A549 (cell line): ENCODE data around the gene SLC25A36. TPM values are rescaled to one million over a fixed set of nuclear protein-coding genes. Genes with fewer than 3 reads are reported as not detected.

Source experiments
- ATAC-seq, 2 experiments: fragments of 200-7000 bp in 1 of 2; fragments of >200 bp in 1 of 2; cut with Nextera tagmentation in 1 of 2; cut with Tn5 transposase in 1 of 2; 3 replicates each; pipeline versions ENCODE4 v1.8.0 to v1.9.1; 2018 to 2020; ENCODE audit warnings: mild to moderate bottlenecking in 1 of 2, moderate library complexity in 1 of 2
- CTCF ChIA-PET: fragments of 300-600 bp; sonication (Branson Sonifier 250); formaldehyde crosslinking; extraction: SDS; loops from one replicate; lab custom pipeline; 2021; ENCODE audit warnings: antibody characterized with exemption, inconsistent platforms; lab: Yijun Ruan, JAX
- POLR2A ChIA-PET: fragments of 350-600 bp; formaldehyde crosslinking; extraction: SDS; loops from one replicate; lab custom pipeline; 2021; ENCODE audit warnings: antibody characterized with exemption, inconsistent platforms; lab: Yijun Ruan, JAX
- DNase-seq, 2 experiments: peaks; one replicate each; pipeline versions ENCODE4 v3.0.0 to v3.0.0-alpha.2; 2011 to 2016; ENCODE audit warnings: low read depth in 1 of 2, low spot score in 1 of 2
- FAIRE-seq: peaks from 2 replicates; lab custom pipeline; 2011; peaks lifted over from hg19 to GRCh38; lab: Jason Lieb, UNC
- H3K27ac ChIP-seq, 2 experiments: fragments of >200 bp; sonication (Bioruptor Twin); formaldehyde crosslinking; 3 replicates each; pipeline ENCODE4 v1.5.1; 2016 to 2017
- H3K4me1 ChIP-seq: fragments of >200 bp; sonication (Bioruptor Twin); formaldehyde crosslinking; 3 replicates; pipeline ENCODE4 v1.6.1; 2016
- H3K4me2 ChIP-seq: fragments of >200 bp; sonication (Bioruptor Twin); formaldehyde crosslinking; 3 replicates; pipeline ENCODE4 v1.6.1; 2016
- H3K4me3 ChIP-seq: fragments of >200 bp; sonication (Bioruptor Twin); formaldehyde crosslinking; 3 replicates; pipeline ENCODE4 v1.5.1; 2016
- H3K9me3 ChIP-seq: fragments of >200 bp; sonication (Bioruptor Twin); formaldehyde crosslinking; 3 replicates; pipeline ENCODE4 v1.6.1; 2016
- CEBPB ChIP-seq, 2 experiments: fragments of >200 bp in 1 of 2; sonication (Bioruptor Twin) in 1 of 2; formaldehyde crosslinking in 1 of 2; IDR thresholded peaks; 2 replicates each; pipeline ENCODE4 v1.6.1; 2012 to 2016
- FOSB ChIP-seq: fragments of 250-450 bp; sonication (Bioruptor Pico); IDR thresholded peaks from 2 replicates; pipeline ENCODE4 v1.5.0; 2020; ENCODE audit warnings: mild to moderate bottlenecking, moderate library complexity
- FOXS1 ChIP-seq: fragments of 250-450 bp; sonication (Bioruptor Pico); IDR thresholded peaks from 2 replicates; pipeline ENCODE4 v1.5.0; 2020; ENCODE audit warnings: mild to moderate bottlenecking, moderate library complexity
- GATA3 ChIP-seq: IDR thresholded peaks from 2 replicates; pipeline ENCODE4 v1.6.1; 2012; ENCODE audit warnings: borderline replicate concordance
- HOXB13 ChIP-seq: fragments of 250-450 bp; sonication (Bioruptor Pico); IDR thresholded peaks from 2 replicates; pipeline ENCODE4 v1.5.0; 2020; ENCODE audit warnings: low read depth, mild to moderate bottlenecking, moderate library complexity
- MAFK ChIP-seq: fragments of 450-650 bp; IDR thresholded peaks from 2 replicates; pipeline ENCODE4 v1.6.1; 2014; ENCODE audit not compliant: partially characterized antibody
- MAZ ChIP-seq: fragments of 150-350 bp; IDR thresholded peaks from 2 replicates; pipeline ENCODE4 v1.6.1; 2014; ENCODE audit warnings: antibody characterized with exemption, low read depth, low read length, borderline replicate concordance
- NFE2L2 ChIP-seq: fragments of 150-350 bp; conservative IDR thresholded peaks from 2 replicates; pipeline ENCODE4 v1.6.1; 2014; ENCODE audit warnings: low read length
- NPAS2 ChIP-seq: fragments of 250-450 bp; sonication (Bioruptor Pico); IDR thresholded peaks from 2 replicates; pipeline ENCODE4 v1.8.0; 2022; ENCODE audit warnings: mild to moderate bottlenecking, moderate library complexity, borderline replicate concordance
- PHF8 ChIP-seq: fragments of 200-600 bp; sonication (generic); IDR thresholded peaks from 2 replicates; pipeline ENCODE4 v1.6.1; 2016; ENCODE audit warnings: low read depth, mild to moderate bottlenecking, antibody characterized with exemption, moderate library complexity, borderline replicate concordance
- POLR2A ChIP-seq: IDR thresholded peaks from 2 replicates; pipeline ENCODE4 v1.6.1; 2012; ENCODE audit warnings: mild to moderate bottlenecking, low read length
- RNF2 ChIP-seq: fragments of 200-600 bp; sonication (generic); IDR thresholded peaks from 2 replicates; pipeline ENCODE4 v1.6.1; 2016; ENCODE audit warnings: low read depth, mild to moderate bottlenecking, antibody characterized with exemption, moderate library complexity, borderline replicate concordance
- ZC3H11A ChIP-seq: fragments of 450-650 bp; IDR thresholded peaks from 2 replicates; pipeline ENCODE4 v1.6.1; 2014; ENCODE audit warnings: antibody characterized with exemption, mild to moderate bottlenecking
- WGBS: methylation state at CpG from one replicate; pipeline ENCODE4 v1.1.6; 2017; ENCODE audit errors: missing lambda C conversion rate; 5-methylcytosine and 5-hydroxymethylcytosine counted together
- polyA plus RNA-seq, 4 experiments: library from polyadenylated mRNA; depleted of rRNA in 3 of 4; stranded (reverse); fragments of >200 nt; fragmentation: RNase III in 1 of 4; extraction: RNeasy Plus Mini Kit Qiagen cat#74134 plus additional on column Dnase treatment in 1 of 4; gene quantifications; 2 replicates in 3 of 4; 3 replicates in 1 of 4; pipeline ENCODE4 v1.2.3, GENCODE V29; 2011 to 2017
- TF ChIP-seq, protein P1 (sequence below): IDR thresholded peaks from 2 replicates; pipeline ENCODE4 v1.6.1; 2012
- TF ChIP-seq, protein P2 (sequence below): fragments of 250-450 bp; sonication (Bioruptor Pico); IDR thresholded peaks from 2 replicates; pipeline ENCODE4 v1.5.0; 2021; ENCODE audit warnings: mild to moderate bottlenecking, moderate library complexity, borderline replicate concordance

SLC25A36 gene
- polyA plus RNA-seq, 2 of the 4 experiments (the other 2 are of a cell fraction) = 18.2 to 75.0 TPM

DNA sequence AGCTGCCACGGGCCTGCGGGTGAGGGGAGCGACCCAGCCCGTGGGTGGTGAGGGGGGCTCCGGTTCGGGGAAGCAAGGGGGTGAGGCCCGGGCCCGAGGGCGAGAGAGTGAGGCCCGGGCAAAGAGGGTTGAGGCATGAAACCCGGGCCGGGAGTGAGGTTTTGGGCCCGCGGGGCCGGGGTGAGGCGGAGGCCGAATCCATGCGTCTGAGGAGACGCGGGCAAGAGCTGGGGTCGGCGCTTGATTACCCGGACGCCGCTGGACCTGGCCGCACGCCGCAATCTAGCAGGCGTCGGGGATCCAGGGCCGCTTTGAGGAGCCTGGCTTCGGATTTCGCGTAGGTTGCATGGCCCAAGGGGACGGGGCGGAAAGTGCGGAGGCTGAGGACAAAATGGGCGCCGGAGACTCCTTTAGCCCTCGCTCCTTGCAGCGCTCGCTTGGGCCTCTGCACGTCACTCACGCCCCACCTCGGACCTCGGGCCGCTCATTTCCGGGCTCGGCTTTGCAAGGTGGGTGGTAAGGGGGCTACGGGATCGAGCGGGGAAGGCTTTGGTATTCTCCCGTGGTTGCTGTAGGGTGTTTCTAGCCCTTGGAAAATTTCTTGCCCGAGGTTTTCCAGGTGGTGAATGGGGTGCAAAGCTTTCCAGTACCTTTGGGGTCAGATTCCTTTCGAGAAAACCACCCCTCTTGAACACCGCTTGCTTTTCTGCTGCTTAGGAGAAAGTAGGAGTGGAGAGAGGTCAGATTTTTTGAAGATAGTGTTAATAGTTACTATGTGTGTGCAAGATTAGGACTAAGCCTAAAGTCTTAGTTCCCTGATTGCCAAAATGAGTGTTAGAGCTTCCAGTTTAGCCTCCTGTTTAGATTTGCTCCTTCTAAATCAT is 827 bp downstream of the SLC25A36 start:
- POLR2A ChIA-PET = interaction anchor here (0.7 to 1.3 kb wide), 4 partner anchors 9 to 44 kb away, joined by 3 to 5 read pairs (median 3); no protein-coding TSS in a partner anchor
- ATAC-seq (peak; percentile 83 to 86), DNase-seq (peak; percentile 15 to 69), FAIRE-seq (no peak)
- TF ChIP-seq PHF8 = peak; percentile 63
- peak; percentile 16; the same call in 1 of the 2 replicates for TF ChIP-seq POLR2A
- TF ChIP-seq FOSB = no peak
- Histone ChIP-seq H3K4me2 (peak overlapping the region; percentile 71), H3K4me3 (peak overlapping the region; percentile 86), H3K4me1 (peaks cover 21% of the 10 kb centered on the region; the same call in 2 of the 3 replicates), H3K27ac (peak overlapping the region; percentile 91 to 96), H3K9me3 (no peaks in the 10 kb centered on the region)
- CTCF ChIA-PET = interaction anchor here (1.0 to 1.3 kb wide), 2 partner anchors 11 to 58 kb away, joined by 3 to 4 read pairs; no protein-coding TSS in a partner anchor
- WGBS = 2% methylated on average over 21 of the region's 56 CpGs

DNA sequence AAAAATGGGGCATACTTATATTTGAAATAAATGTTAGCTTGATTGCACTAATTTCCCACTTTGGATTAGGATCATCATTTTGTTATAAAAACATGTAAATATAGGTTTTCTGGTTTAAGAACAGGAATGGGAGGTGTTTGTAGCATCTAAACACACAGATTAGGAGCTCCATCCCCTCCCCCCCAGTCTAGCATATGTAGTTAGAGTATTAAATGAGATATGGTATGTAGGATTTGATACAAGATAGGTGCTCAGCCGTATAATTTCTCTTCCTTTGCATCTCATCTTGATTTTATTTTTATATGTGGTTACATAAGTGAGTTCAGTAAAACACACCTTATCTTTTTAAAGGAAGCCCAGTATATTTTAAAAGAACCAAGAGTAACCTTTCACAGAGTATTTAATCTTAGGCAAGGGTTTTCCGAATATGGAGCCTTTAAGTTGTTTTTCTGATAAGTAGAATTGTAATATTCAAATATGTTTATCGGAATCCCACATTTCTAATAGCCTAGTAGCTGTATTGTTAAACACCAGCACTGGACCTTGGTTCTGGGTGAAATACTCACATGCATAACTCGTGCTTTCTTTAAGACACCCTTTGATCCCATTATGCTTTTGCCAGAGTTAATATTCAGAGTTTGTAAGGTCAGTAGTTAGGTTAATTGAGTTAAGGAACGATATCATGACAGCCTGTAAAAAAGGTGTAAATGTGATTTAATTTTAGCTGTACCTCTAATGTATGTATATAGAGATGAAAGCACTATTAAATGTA is 2.3 kb downstream of the SLC25A36 start:
- no peak overlapping the region; the same call in 2 of the 3 replicates for H3K4me3 ChIP-seq
- ATAC-seq = no peak
- no peak for FAIRE-seq

DNA sequence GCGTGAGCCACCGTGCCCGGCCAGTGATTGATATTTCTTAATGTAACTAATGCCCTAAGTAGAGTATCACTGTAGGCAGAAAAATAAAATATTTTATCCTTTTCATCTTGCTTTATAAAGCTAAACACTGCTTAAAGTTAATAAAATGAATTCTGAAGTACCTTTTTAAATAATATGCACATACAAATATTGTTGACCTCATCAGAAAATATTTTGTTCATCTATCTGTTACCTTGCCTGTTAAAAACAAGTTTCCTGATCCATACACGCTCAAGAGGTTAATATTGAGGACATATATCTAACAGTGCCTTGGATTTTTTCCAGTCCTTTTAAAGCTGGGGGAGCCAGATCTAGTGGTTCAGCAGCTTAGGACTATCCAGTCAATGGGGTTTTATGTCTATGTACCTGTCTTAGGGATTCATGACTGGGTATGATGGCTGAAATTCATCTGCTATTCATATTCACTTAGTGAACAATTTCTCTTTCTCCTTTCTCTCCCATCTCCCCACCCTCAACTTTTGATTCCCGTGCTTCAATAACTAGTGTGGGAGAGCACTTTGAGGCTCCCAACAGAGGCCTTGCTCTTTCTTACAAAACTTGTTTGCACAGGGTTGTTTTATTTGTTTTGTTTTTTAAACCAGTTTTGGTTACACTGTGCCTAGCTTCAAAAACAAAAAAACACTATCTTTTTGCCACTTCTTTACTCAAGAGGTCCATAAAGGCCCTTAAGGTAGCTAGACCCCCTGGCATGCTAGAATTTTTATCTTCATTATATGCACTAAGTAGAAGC is 7.0 kb downstream of the SLC25A36 start:
- 86% methylated on average over 5 of the region's 5 CpGs for WGBS
- POLR2A ChIA-PET = no interaction called here

More for the DNA sequence above, 2.3 kb downstream of the SLC25A36 start:
- H3K9me3 ChIP-seq = no peaks in the 10 kb centered on the region
- POLR2A ChIA-PET = no interaction called here
- WGBS = 81% methylated on average over 5 of the region's 5 CpGs
- H3K27ac ChIP-seq = no peak overlapping the region
- no peak for TF ChIP-seq CEBPB (IDR thresholded peaks at IDR 0.05)
- no peak for TF ChIP-seq FOXS1 (CRISPR knock-in tag)
- TF ChIP-seq HOXB13 = no peak
- TF ChIP-seq MAZ = no peak
- TF ChIP-seq POLR2A = no peak
- TF ChIP-seq RNF2 = no peak
- TF ChIP-seq ZC3H11A = no peak
- no peak for TF ChIP-seq GATA3
- TF ChIP-seq, protein P1, sequence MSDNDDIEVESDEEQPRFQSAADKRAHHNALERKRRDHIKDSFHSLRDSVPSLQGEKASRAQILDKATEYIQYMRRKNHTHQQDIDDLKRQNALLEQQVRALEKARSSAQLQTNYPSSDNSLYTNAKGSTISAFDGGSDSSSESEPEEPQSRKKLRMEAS = no peak
- TF ChIP-seq NPAS2 (CRISPR knock-in tag) = no peak
- no peak for TF ChIP-seq NFE2L2
- TF ChIP-seq, protein P2, sequence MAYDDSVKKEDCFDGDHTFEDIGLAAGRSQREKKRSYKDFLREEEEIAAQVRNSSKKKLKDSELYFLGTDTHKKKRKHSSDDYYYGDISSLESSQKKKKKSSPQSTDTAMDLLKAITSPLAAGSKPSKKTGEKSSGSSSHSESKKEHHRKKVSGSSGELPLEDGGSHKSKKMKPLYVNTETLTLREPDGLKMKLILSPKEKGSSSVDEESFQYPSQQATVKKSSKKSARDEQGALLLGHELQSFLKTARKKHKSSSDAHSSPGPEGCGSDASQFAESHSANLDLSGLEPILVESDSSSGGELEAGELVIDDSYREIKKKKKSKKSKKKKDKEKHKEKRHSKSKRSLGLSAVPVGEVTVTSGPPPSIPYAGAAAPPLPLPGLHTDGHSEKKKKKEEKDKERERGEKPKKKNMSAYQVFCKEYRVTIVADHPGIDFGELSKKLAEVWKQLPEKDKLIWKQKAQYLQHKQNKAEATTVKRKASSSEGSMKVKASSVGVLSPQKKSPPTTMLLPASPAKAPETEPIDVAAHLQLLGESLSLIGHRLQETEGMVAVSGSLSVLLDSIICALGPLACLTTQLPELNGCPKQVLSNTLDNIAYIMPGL = no peak
- CTCF ChIA-PET = interaction anchor here (1.0 to 1.6 kb wide), 3 partner anchors 10 kb away, joined by 3 to 4 read pairs (median 3); no protein-coding TSS in a partner anchor
- peaks cover 30% of the 10 kb centered on the region; the same call in 2 of the 3 replicates for H3K4me1 ChIP-seq
- DNase-seq = no peak
- H3K4me2 ChIP-seq = peak overlapping the region; percentile 71

More for the DNA sequence above, 7.0 kb downstream of the SLC25A36 start:
- H3K9me3 ChIP-seq = no peaks in the 10 kb centered on the region
- ATAC-seq (no peak), FAIRE-seq (no peak), DNase-seq (no peak)
- no peak overlapping the region for H3K27ac ChIP-seq
- no peak for TF ChIP-seq NPAS2 (CRISPR knock-in tag)
- TF ChIP-seq MAFK = peak; percentile 56
- no peak overlapping the region for H3K4me3 ChIP-seq
- CTCF ChIA-PET = interaction anchor here (0.6 kb wide), 1 partner anchor 30 kb away, joined by 3 read pairs; no protein-coding TSS in a partner anchor
- peaks cover 58% of the 10 kb centered on the region for H3K4me1 ChIP-seq
- H3K4me2 ChIP-seq = peak overlapping the region; percentile 12; the same call in 2 of the 3 replicates
